GM19452 (cell line): ENCODE results near the gene CAMK1D.
"Not testable (repeated sequence)": the region's sequence is repeated elsewhere in the genome, so short reads cannot be mapped to it uniquely, and the experiment has no call there.

Experiments used
- ATAC-seq: cut with Tn5 transposase; IDR thresholded peaks from one replicate; pipeline ENCODE4 v1.9.1; 2021; ENCODE audit not compliant: unreplicated experiment

The CAMK1D gene

DNA sequence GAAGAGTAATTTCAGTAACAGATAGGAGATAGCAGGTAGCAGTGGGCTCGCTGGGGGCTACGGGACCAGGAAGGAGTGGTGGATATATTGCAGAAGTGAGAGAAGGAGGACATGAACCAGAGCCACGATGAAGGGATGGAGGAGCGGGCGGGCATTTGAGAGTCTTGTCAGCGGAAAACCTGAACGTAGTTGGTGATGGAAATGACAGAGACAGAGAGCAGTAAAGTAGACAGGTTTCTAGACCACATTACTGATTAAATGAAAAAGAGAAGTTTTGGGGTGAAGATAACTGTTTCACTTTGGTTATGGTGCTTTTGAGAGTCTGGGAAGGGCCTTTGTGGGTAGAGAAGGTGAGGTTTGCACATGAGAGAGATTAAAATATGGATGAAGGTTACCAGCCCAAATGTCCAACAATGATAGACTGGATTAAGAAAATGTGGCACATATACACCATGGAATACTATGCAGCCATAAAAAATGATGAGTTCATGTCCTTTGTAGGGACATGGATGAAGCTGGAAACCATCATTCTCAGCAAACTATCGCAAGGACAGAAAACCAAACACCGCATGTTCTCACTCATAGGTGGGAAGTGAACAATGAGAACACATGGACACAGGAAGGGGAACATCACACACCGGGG, 196.9 kb downstream of the CAMK1D start:
- not testable (repeated sequence) for ATAC-seq

DNA sequence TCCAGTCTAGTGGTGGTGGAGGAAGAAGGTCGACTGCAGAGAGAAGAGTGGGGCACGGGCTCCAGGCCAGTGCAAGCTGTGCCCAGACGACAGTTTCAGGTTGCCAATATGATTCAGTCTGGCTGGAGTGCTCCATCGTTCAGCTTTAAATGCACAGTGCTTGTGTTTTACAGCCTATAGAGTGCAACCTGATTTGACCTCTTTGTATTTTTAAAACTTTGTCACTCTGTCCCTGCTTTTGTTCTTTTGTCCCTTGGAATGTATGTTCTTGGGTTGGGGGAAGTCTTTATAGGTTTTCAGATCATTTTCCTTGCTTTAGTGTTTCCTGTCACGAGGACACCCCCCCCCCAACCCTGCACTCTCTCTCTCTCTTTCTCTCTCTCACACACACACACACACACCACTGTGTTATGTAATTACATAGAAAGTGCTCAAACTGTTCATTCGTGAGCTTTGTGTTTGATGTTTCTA, 198.0 kb downstream of the CAMK1D start:
- ATAC-seq: no peak

DNA sequence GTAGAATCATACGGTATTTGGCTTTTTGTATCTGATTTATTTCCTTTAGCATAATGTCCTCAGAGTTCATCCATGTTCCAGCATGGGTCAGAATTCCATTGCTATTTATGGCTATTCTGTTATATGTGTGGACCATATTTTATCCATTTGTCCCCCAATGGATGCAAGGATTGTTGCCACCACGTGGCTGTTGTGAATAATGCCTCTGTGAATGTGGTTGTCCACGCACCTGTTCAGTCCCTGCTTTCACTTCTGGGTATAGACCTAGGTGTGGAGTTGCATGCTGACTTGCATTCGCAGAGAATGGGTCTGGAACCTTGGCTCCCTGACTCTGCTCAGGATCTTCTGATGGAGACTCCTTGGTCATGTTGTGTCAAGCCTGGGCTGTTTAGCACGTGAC, 199.9 kb downstream of the CAMK1D start:
- no peak for ATAC-seq

DNA sequence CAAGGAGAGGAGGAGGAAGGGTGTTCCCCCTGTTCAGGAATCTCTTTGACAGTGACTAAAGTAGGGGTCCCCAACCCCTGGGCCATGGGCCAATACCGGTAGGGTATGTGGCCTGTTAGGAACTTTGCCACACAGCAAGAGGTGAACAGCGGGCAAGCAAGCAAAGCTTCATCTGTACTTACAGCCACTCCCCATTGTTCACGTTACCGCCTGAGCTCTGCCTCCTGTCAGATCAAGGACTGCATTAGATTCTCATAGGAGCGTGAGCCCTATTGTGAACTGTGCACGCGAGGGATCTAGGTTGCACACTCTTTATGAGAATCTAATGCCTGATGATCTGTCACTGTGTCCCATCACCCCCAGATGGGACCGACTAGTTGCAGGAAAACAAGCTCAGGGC, 201.6 kb downstream of the CAMK1D start:
- no peak for ATAC-seq

DNA sequence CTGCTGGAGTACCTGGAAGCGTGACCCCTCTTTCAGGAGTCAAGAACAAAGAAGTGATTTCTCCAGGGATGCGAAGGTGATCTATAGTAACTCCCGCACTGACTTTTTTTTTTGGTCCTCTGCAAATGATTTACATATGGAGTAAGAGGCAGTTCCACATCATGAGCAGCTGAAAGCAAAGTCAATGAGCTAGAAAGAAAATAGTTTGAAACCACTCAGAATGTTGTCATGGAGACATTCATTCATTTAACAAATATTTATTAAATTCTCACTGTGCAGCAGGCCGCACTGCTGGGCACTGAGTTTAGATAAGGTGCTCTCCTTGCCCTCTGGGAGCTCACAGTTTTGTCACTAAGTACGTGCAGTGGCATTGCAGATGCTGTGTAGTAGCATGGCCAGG, 206.7 kb downstream of the CAMK1D start:
- no peak for ATAC-seq

DNA sequence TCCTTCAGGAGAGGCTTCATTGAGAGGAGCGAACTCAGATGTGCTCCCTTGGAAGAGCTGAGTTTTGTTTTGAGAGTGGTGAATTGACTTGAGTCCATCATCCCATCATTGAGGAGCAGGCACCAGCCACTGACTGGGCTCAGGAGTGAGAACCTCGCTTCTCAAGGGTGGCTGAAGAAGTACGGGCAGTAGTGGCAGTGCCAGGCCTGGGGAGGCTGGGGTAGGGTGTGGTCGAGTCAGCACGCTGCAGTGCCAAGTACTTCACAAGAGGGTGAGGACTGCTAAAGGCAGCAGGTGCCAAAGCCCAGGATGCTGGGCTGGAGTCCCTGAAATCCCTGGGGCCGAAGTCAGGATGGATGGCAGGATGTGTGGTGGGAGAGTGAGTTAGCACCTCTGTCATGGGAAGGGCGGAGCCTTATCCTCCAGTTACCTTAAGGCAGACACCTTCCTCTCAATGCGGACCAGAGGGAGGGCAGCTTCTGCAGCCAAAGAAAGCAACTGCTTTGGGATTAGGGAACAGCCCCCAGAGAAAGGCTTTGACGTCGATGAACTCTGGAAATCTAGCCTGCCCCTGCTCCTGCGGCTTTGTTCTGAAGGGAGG, 210.3 kb downstream of the CAMK1D start:
- ATAC-seq: no peak

DNA sequence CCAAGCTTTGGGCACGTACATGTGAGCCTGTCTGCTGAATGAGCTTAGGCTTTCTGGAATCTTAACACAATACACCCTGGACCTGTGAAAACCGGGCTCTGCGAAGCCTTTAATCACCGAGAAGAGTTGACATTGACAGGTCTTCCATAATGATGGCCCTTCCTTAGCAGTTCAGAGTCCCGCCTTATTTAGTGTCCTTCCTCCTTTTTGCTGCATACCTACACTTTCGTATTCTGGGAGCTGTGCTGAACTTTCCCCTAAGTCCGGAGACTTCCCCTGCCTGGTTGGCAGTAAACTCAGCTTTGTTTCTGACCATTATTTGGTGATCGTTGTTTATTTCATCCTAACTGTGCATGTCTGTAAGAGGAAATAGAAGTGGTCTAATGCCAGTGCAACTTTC, 212.0 kb downstream of the CAMK1D start:
- no peak for ATAC-seq

DNA sequence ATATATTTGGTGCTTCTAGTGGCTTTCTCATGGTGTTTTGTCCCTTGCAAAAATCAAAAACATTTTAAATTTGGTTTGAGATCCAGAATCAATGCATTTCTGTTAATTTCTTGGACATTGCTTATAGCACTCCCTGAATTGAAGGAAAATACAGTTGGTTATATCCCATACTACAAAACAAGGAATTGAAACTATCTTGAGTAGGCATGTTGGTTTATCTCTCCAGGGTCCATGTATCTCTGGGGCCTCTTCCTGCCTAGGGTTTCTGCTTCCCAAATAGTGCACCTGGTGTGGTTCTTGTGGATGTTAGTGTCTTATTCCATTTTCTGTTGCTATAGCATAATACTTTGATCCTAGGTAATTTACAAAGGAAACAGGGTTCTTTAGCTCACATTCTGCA, 212.4 kb downstream of the CAMK1D start:
- ATAC-seq: no peak

DNA sequence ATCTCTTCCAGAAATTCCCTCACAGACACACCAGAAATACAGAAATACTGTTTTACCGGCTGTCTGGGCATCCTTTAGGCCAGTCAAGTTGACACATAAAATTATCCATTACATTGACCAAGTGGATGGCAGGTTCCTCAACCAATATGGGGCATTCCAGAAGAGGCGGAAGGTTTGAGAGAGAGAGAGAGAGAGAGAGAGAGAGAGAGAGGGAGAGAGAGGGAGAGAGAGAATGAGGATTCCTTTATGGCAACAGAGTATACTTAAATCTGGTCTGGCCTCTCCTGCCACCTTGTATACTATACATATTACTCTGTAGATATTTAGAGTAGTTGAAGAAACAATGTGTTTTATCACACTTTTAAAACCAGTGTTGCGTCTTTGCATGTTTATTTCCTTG, 214.1 kb downstream of the CAMK1D start:
- no peak for ATAC-seq

DNA sequence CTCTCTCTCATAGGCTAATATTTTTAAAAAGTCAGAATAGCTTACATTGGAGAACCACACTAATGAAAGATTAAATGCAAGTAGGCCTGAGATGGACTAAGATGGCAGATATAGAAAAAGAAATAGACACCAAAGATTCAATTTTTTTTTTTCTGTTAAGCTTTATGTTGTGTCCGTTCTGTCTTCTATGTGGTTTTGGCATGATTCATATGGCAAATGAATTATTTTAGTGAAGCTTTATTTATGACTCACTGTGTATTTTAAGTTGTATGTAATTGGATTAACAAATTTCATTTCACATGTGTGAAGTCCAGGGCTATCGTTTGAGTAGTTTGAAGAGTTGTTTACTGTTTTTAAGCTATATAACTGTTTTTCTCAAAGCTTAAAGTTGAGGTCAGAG, 214.8 kb downstream of the CAMK1D start:
- no peak for ATAC-seq

DNA sequence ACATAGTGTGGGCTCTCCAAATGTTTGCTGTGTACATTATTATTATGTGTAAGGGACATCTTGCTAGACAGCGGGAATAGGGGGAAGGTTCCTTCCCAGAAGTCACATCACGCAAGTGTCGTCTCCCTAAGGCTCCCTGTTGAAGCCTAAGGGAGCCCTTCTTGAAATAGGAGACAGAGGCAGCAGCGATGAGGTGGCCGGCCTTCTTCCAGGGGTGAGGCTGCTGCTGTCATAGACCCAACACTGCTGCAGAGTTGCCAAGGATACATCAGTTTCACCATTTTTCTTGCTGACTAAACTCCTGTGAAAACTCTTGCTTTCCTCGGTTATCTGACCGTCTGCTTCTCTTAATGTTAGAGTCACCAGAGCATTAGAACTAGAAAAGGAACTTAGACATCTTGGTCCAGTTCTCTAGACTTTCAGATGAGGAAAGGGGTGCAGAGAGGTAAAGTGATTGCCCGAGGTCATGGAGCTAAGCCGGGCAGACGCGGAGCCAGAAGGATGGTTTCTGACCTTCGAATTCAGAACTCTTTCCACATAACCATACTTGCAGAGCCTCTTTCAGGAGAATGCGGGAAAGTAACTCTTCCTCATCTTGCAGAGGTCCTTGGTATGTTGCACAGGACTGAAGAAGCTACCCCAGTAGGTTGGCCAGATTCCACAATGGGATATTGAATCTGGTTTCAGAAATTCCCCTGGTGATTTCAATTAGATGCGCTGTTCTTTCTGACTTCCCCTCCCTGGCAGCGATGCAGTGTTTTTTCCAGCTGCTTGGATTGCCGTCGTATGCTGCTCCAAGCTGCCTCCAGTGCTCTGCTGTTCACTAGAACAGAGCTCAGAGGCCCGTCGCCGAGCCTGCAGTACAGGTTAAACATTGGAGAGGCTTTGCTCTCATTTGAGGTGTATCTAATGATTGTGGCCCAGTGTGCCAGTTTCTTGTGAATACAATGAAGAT, 217.1 kb downstream of the CAMK1D start:
- ATAC-seq: no peak

DNA sequence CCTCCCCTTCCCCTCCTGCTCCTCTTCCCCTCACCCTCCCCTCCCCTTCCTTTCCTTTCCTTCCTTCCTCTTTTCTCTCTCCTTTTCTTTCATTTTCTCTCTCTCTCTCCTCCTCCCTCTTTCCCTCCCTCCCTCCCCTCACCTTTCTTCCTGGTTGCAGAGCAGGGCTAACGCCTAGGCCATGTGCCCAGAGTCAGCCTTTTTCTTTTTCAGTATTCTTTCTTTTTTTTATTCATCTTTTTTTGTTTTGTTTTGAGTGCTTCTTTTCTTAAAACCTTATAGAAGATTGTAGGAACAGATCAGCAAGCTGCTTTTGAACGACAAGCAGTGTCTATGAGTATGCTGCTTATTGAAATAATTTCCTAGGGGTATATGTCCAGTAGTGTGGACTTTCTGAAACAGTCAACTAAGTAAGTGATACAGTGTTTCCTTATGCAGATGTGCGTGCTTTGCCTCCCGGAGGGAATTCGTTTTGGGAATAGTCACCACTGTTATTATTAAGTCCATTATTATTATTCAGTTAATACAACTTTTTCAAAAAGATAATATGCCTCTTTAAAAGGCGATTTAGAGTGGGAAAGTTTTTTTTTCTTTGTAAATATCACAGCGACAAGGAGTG, 219.2 kb downstream of the CAMK1D start:
- no peak for ATAC-seq

DNA sequence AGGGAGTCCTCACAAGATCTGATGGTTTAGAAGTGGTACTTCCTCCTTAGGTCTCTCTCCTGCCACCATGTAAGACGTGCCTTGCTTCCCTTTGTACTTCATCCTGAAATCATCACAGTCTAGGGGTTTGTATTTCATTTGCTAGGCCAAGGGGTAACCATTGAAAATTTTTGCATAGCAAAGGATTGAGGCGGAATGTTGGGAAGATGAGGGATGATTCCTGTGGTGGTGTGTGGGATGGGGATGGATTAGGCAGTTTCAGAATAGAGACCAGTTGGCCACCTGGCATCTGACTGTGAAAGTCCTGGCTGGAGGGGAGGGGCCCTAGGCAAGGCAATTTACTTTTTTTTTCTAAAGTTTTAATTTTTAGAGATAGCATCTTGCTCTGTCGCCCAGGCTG, 222.9 kb downstream of the CAMK1D start:
- ATAC-seq: no peak

DNA sequence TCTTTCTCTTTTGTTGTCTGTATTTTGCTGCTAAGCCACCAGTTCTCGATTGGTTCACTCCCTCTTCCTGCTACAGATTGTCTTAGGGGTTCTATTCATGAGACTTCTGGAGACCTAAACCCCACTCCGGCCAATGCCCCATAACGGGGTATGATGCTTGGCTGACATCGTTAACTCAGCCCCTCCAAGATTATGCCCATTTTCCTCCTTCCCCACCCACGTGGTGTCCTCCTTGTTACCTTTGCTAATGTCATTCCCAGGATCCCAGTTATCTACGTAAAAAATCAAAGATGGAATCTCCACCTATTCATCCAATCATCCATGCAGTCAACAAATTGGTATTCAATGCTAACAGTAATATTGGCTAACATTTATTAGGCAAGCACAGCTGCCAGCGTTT, 228.3 kb downstream of the CAMK1D start:
- ATAC-seq: no peak

DNA sequence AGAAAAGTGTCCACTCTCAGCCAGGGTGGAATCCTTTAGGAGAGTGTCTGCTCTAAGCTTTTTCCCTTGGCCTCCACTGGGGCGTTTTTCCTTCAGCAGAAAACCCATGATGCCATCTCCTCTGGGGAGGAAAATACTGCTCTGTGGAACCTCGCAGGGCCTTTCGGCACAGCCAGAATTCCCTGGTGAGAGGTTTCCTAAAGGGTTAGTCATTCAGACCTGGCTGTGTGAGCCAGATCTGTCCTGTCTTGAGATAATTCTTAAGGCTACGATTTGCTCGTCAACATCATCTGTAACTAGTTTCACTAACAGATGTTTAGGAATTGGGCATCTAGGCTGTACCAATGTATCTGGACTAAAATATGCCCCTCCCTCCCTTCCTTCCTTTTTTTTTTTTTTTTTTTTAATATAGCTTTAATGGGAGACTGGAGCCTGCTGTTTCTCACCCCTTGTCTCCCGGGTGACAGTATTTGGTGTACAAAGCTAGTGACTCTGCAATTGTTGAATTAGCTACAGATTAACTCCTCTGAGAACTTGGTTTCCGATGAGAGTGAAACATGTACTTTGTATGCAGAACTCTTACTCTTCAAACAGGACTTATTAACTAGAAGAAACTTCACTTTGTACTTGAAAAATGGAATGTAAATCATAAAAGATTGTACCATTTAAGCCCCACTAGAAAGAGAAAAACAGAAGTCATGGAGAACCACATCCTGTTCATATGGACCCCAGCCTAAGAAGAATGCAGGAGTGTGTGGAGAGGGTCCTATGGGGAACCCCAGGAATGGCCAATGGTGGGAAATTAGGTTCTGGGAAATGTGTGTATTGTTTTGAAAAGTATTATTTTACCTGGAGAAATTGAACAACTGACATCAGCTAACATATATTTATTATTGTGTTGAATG, 230.9 kb downstream of the CAMK1D start:
- peak; percentile 95 for ATAC-seq

DNA sequence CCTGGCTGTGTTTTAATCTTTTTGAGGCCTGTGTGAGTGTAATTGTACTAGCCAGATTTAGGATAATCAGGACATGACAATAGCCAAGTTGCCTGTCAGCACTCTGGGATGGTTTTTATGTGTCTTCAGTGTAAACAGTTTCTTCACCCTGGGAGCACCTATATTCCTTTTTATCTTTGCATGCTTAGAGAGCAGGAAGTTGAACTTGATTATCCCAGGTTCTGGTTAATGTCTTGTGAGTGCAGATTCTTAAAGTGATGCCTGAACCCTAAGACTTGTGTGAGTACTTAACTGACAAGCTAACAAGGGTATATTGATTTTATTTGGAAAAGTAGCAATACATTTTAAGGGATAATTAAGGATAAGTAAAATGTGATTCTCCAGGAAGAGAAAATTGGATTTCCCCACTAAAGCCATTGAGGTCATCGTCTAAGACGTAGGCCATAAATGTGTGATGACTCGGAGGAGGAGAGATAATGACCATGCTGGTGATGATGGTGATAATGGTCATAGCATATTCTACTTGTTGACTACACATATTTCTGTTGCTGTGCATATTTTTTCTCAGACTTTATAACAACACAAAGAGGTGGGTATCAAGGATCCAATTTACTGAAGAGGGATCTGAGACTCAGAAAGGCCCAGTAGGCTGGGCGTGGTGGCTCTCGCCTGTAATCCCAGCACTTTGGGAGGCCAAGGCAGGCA, 234.7 kb downstream of the CAMK1D start:
- no peak for ATAC-seq

DNA sequence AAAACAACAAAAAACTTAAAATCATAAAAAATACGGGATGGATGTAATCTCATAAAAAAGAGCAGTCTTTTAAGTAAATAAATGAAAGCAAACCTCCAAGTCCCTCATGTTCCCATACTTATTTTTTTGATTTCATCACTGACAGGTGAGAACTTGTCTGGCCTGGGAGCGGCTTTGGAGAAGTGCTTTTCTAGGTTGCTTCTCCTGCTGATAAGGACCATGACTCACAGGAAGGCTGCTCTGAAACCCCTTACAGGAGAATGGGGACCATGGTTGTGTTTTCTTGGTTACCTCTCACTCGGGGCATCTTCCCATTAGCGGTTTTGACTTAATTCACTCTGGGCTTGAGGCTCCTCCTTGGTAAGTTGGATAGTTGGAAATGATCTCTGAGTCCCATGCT, 237.4 kb downstream of the CAMK1D start:
- ATAC-seq: no peak

DNA sequence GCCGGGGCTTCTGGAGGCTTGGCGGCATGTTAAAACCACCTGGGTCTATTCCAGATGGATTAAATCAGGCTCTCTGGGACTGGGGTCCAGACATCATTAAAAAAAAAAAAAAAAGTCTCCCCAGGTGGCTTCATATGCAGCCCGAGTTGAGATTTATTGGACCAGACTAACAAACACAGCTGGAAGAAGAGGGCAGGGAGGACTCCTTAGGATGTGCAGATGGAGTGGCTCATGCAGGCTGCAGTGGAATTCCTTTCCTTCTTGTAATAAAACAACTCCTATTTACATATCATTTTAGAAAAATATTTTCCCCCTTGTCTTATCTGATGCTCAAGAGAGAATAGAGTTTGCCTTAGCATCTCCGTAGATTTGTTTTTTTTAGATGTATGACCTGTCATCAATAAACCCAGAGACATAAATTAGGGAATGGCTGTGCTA, 238.1 kb downstream of the CAMK1D start:
- no peak for ATAC-seq

DNA sequence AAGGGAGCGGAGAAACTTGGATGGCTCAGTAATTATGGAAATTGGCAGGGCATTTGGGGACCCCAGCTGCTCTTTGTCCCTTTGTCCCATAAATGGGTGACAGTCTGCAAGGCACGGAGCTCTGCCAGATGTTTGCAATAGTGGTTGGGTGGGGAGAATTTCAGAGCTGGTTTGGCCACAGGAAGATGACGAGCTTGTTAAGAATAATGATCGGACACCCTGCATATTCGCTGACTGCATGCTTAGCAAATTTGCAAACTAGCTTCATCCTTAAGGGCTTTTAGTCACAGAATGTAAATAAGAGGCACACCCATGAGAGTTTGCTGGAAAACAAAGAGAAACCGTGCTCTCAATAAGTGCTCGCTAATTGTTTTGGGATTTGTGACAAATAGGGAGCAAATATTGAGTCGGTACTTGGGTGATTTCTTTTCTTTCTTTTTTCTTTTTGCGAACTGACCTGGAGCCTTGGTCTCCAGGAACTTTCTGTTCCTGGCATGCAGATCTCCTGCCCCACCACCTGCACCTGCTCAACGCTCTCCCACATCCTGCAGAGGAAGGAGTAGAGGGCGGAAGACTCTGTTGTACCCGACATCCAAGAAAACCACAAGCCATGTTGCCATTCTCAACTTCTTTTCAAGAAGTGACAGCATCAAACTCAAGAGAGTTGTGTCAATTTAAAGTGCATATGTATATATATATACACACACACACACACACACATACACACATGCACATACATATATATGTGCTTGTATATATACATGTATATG, 238.9 kb downstream of the CAMK1D start:
- no peak for ATAC-seq
